Iris pigment epithelial cell (primary cell): Measurements from ENCODE around the gene ZC3H18.

Source experiments
- DNase-seq: peaks from one replicate; pipeline ENCODE4 v3.0.0-alpha.2; 2011; ENCODE audit warnings: low read depth

ZC3H18 gene

GRCh38 chr16:88639231-88640038 lies 69.2 kb downstream of the ZC3H18 start:
- DNase-seq, result no peak

- DNase-seq, result no peak
Measured at GRCh38 chr16:88640039-88640495, 69.9 kb downstream of the ZC3H18 start.

- DNase-seq, result no peak
Measured at GRCh38 chr16:88640498-88641247, 70.5 kb downstream of the ZC3H18 start.

GRCh38 chr16:88642881-88643643 lies 72.9 kb downstream of the ZC3H18 start:
- no peak for DNase-seq

GRCh38 chr16:88643644-88643932 lies 73.4 kb downstream of the ZC3H18 start:
- no peak for DNase-seq

GRCh38 chr16:88645455-88645854 lies 75.3 kb downstream of the ZC3H18 start:
- no peak for DNase-seq

GRCh38 chr16:88645941-88646340 lies 75.7 kb downstream of the ZC3H18 start:
- DNase-seq, result no peak

- no peak for DNase-seq
Measured at GRCh38 chr16:88646345-88647034, 76.3 kb downstream of the ZC3H18 start.

- DNase-seq, result no peak
Measured at GRCh38 chr16:88647178-88648070, 77.2 kb downstream of the ZC3H18 start.

- DNase-seq, result no peak
Measured at GRCh38 chr16:88649195-88649923, 79.2 kb downstream of the ZC3H18 start.

GRCh38 chr16:88649924-88650748 lies 79.9 kb downstream of the ZC3H18 start:
- peak; percentile 55 for DNase-seq

- peak; percentile 69 for DNase-seq
Measured at GRCh38 chr16:88650749-88651275, 80.6 kb downstream of the ZC3H18 start, which contains the start of gene CYBA. CYBA (minus strand) TSS chr16:88651053; CDS start chr16:88651013, 40 bp downstream.

- no peak for DNase-seq
Measured at GRCh38 chr16:88651276-88651988, 81.2 kb downstream of the ZC3H18 start.

- DNase-seq, result no peak
Measured at GRCh38 chr16:88651989-88652761, 82.0 kb downstream of the ZC3H18 start.

- no peak for DNase-seq
Measured at GRCh38 chr16:88652762-88653063, 82.5 kb downstream of the ZC3H18 start.

- no peak for DNase-seq
Measured at GRCh38 chr16:88653101-88653500, 82.9 kb downstream of the ZC3H18 start.

- DNase-seq, result no peak
Measured at GRCh38 chr16:88653596-88654362, 83.6 kb downstream of the ZC3H18 start.
